ACHN (cell line): ENCODE measurements around the gene BZW2.

Experiments used
- DNase-seq: peaks from one replicate; pipeline ENCODE4 v3.0.0-alpha.2; 2015
- in situ Hi-C: cut with HindIII; loops from 2 replicates; pipeline ENCODE4 v1.10.0; 2017; ENCODE audit warnings: low sequenced_read_pairs, low pct_ligation_motif_present, low pct_unique_long_range_greater_than_20kb

Gene BZW2

GRCh38 chr7:16735020-16735419, 89.0 kb downstream of the BZW2 start:
- in situ Hi-C loops: no loop called here
- DNase-seq: no peak

- no peak for DNase-seq
- in situ Hi-C loops: no loop called here
Measured at GRCh38 chr7:16738011-16738688, 92.2 kb downstream of the BZW2 start.

DNA sequence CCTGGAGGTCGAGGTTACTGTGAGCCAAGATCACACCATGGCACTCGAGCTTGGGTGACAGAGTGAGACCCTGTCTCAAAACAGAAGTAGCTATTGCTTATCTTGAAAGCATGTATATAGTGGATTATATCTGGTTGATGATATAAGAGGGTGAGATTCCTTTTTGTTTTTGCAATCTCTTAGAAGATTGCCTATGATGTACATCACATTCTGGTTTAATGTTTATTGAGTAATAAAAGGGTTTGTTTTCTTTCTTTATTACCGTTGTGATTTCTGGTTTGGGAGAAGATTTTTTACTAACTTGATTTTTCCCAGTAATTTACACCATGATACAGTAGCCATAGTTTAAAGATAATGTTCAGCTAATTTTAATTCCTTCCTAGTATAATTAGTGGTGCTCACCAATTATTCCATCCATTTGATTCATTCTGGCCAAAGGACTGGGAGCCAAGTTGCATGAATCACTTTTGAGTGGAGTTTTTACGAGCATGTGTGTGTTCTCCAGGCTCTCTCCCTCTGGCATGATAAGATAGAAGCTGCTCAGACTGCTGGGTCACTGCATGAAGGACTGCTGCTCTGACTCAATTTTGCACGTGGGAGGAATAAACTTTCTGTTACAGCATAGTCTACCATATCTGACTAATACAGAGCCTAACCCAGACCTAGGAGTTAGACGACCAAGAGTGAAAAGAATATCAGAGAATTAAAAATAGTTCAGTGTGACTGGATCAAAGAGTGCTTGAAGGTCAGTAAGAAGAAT, 94.1 kb downstream of the BZW2 start:
- DNase-seq: peak; percentile 72
- in situ Hi-C loops: no loop called here

GRCh38 chr7:16740623-16740953, 94.6 kb downstream of the BZW2 start:
- in situ Hi-C loops: no loop called here
- DNase-seq: no peak

GRCh38 chr7:16740996-16741395, 95.0 kb downstream of the BZW2 start:
- DNase-seq: no peak
- in situ Hi-C loops: no loop called here

DNA sequence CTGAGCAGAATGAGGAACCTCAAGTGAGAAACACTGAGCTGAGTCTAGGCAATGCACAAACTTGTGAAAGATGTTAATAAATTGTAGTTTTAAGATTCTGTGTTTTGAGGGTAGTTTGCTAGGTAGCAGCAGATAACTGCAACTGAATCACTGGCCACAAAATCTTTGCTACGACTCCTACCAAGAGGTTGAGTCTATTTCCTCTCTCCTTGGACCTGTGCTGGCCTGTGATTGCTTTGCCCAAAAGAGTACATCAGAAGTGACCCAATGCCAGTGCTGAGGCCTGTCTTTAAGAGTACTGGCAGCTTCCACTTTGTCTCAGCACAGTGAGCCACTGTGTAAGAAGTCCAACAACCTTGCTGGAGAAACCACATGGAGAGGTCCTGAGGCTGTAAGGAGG, 95.7 kb downstream of the BZW2 start:
- in situ Hi-C loops: no loop called here
- no peak for DNase-seq

GRCh38 chr7:16742547-16742946, 96.6 kb downstream of the BZW2 start:
- DNase-seq: no peak
- in situ Hi-C loops: no loop called here

DNA sequence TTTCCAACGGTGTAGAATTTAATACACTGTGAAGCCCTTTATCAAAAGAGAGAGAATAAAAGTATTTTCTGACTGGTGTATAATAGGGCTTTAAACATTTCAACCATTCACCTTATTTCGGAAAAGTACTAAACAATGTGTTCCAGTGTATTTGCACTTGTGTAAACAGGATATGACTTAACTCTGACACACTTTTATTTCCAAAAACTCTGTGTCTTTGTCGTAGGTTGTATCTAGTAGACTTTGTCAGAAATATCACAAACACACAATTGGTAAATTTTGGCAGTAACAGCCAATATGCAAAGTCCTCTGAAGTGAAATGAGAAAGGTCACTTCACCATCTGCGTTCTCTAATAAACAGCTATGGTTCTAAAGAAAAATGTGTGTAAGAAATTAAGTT, 97.3 kb downstream of the BZW2 start:
- in situ Hi-C loops: no loop called here
- no peak for DNase-seq

GRCh38 chr7:16744518-16745250, 98.7 kb downstream of the BZW2 start:
- no peak for DNase-seq

DNA sequence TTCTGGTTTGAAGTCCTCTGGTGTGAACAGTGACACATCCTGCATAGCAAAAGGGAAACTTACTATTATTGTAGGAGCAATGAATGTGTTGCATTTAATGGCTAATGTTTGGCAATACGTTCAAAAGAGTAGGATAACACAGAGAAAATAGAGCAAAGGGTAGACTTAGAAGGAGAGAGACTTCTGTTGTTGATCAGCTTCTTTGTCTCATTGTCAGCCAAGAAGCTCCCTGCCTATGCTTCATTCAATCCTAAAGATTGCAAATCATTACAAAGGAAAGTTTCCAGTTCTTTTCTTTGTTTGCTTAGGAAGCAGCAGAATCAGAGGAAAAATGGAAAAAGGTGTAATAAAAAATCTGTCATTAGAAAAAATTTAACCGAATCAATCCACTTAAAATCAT, 99.7 kb downstream of the BZW2 start:
- in situ Hi-C loops: no loop called here
- no peak for DNase-seq

More at GRCh38 chr7:16744518-16745250, 98.7 kb downstream of the BZW2 start:
- in situ Hi-C loops: no loop called here

- no peak for DNase-seq
- in situ Hi-C loops: no loop called here
Measured at GRCh38 chr7:16747102-16747501, 101.1 kb downstream of the BZW2 start.

DNA sequence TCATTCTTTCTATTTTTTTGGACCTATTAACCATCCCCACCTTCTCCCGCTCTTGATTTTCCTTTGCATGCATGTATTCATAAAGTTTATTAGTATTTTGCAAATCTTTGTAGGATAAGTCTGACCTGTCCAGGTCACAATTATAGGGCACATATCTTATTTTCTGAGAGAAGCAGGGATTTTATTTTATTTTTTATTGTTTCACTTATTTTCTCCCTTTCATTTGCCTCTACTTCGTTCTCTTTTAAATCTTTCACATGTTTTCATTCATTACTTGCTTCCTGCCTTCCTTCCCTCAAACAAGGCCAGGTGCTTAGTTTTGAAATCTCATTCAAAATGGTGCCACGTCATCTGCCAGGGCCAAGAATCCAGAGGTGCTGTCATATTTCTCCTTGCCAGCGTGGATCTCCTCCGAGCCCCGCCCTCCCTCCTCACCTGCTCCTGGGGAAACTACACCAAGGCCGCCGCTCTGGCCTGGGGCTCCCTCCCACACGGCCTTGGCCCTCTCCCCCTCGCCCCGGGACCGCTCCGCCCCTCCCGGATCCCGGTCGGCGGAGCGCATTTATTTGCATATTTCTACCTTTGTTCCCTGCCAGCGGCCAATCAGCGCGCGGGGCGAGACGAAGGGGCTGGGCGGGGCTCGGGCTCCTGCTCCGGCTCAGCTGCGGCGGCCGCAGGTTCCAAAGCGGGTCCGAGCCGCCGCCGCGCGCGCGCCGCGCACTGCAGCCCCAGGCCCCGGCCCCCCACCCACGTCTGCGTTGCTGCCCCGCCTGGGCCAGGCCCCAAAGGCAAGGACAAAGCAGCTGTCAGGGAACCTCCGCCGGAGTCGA, 107.3 kb downstream of the BZW2 start, which contains the start of gene TSPAN13:
TSPAN13 (plus strand) TSS at position 654 of the 830 bp plus-strand sequence. CDS start 213 bp downstream, outside the sequence.
- peak; percentile 91 for DNase-seq

DNA sequence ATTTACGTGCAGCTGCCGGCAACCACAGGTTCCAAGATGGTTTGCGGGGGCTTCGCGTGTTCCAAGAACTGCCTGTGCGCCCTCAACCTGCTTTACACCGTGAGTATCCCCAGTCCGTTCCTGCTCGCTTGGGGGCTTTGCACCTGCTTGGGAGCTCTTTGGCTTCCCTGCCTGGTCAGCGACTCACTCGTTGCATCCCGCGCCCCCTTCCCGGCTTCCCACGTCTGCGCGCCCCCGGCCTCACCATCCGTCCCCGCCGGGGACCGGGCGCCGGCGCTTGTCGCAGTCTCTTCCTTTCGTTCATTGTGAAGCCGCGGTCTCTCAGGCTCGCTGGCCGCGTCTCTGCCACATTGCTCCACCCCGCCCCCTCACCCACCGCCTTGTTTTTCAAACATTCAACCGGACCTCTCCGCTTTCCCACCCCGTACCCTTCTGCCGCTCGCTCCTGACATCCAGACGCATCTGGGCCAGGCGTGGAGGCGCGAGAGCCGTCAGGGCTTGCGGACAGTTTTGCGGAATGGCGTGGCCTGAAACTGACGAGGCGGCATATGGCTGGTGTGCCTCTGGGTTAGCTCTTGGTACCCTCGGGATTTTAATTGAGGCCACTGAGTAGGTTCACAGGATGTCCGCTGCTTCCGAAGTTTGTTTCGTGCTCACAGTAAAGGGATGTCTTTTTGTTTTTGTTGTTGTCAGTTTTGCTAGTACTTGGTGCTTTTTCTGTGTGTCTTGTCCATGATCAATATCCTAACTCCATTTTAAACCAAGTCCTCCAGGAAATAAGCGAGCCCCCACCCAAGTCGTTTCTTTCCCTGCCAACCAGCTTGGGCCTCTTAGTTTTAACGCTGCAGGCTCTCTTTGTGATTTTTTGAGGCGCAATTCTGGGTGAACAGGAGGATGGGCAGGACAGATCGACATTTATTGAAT, 108.2 kb downstream of the BZW2 start:
- in situ Hi-C loops: no loop called here
- no peak for DNase-seq

More for the DNA sequence above, 107.3 kb downstream of the BZW2 start, which contains the start of gene TSPAN13:
- in situ Hi-C loops: no loop called here

DNA sequence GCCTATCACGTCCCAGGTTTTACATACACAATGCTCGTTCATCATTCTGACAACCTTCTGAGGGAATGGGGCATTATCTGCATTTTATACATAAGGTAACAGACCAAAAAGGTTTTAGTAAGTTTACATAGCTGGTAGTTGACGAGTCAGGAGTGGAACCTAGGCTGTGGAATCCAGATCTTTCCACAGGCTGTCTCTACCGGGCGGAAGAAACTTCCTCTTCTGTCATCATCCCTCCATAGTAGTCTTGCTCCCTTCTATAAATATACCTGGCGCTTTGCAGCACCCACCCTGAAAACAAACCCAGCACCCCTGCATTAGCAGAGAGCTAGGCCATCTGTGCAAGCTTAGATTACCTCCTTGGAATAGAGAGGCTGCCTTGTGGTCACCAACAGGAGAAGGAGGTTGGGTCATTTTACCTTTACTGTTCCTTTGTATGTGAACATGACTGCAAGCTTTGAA, 108.9 kb downstream of the BZW2 start:
- DNase-seq: no peak

GRCh38 chr7:16755397-16755796, 109.4 kb downstream of the BZW2 start:
- in situ Hi-C loops: no loop called here
- no peak for DNase-seq

More for the DNA sequence above, 108.9 kb downstream of the BZW2 start:
- in situ Hi-C loops: no loop called here
